ENCODE results near the gene DAP.

Gene DAP

GRCh38 chr5:10778179-10778910 lies 17.3 kb upstream of the DAP start:
- DNase-seq (no peak), ATAC-seq (replicated peaks) (no peak)
- peaks cover 13 to 61% of the 10 kb centered on the region in 2 donors for H3K27me3 Mint-ChIP-seq
- no peak overlapping the region for H3K27ac Mint-ChIP-seq
- H3K4me3 Mint-ChIP-seq: no peak overlapping the region
- H3K36me3 Mint-ChIP-seq (ENCODE audit: insufficient read depth): no peaks in the 10 kb centered on the region
- H3K9me3 Mint-ChIP-seq: no peaks in the 10 kb centered on the region
- H3K4me1 Mint-ChIP-seq (ENCODE audit: low read depth in 2 of 2): no peaks in the 10 kb centered on the region

GRCh38 chr5:10775646-10776045 lies 14.6 kb upstream of the DAP start:
- H3K27ac Mint-ChIP-seq: no peak overlapping the region
- H3K4me3 Mint-ChIP-seq: no peak overlapping the region
- peaks cover 27 to 55% of the 10 kb centered on the region in 2 donors for H3K27me3 Mint-ChIP-seq
- H3K4me1 Mint-ChIP-seq (ENCODE audit: low read depth in 2 of 2): no peaks in the 10 kb centered on the region
- no peaks in the 10 kb centered on the region for H3K9me3 Mint-ChIP-seq
- no peak for DNase-seq
- ATAC-seq (replicated peaks): no peak
- no peaks in the 10 kb centered on the region for H3K36me3 Mint-ChIP-seq (ENCODE audit: insufficient read depth)

- Mint-ChIP-seq H3K36me3 (ENCODE audit: insufficient read depth) (no peaks in the 10 kb centered on the region), H3K9me3 (no peaks in the 10 kb centered on the region), H3K27ac (no peak overlapping the region), H3K4me1 (ENCODE audit: low read depth in 2 of 2) (no peaks in the 10 kb centered on the region), H3K4me3 (no peak overlapping the region), H3K27me3 (peaks cover 25 to 47% of the 10 kb centered on the region in 2 donors)
- ATAC-seq (replicated peaks) (no peak), DNase-seq (no peak)
Measured at GRCh38 chr5:10772901-10773585, 12.0 kb upstream of the DAP start.

- no peak overlapping the region for H3K27ac Mint-ChIP-seq
Measured at GRCh38 chr5:10768328-10768899, 7.4 kb upstream of the DAP start.

GRCh38 chr5:10762776-10763500 lies 1.9 kb upstream of the DAP start:
- Mint-ChIP-seq H3K36me3 (ENCODE audit: insufficient read depth) (peaks cover 31% of the 10 kb centered on the region), H3K4me3 (peak overlapping the region; percentile 83 to 91), H3K9me3 (no peaks in the 10 kb centered on the region), H3K4me1 (ENCODE audit: low read depth in 2 of 2) (peaks cover 13 to 20% of the 10 kb centered on the region in 2 donors), H3K27ac (peak overlapping the region; percentile 3 to 82), H3K27me3 (peaks cover 9 to 20% of the 10 kb centered on the region in 2 donors)
- no peak for DNase-seq
- no peak for ATAC-seq (replicated peaks)

More at GRCh38 chr5:10768328-10768899, 7.4 kb upstream of the DAP start:
- H3K27me3 Mint-ChIP-seq: peaks cover 33 to 45% of the 10 kb centered on the region in 2 donors
- no peaks in the 10 kb centered on the region for H3K36me3 Mint-ChIP-seq (ENCODE audit: insufficient read depth)
- DNase-seq (no peak), ATAC-seq (replicated peaks) (no peak)
- H3K4me1 Mint-ChIP-seq (ENCODE audit: low read depth in 2 of 2): no peaks in the 10 kb centered on the region
- H3K4me3 Mint-ChIP-seq: no peak overlapping the region
- no peaks in the 10 kb centered on the region for H3K9me3 Mint-ChIP-seq

GRCh38 chr5:10761933-10762775 lies 1.1 kb upstream of the DAP start:
- DNase-seq: no peak
- Mint-ChIP-seq H3K4me3 (peak overlapping the region; percentile 83 to 91), H3K36me3 (ENCODE audit: insufficient read depth) (peaks cover 35% of the 10 kb centered on the region), H3K9me3 (no peaks in the 10 kb centered on the region), H3K4me1 (ENCODE audit: low read depth in 2 of 2) (peaks cover 17 to 26% of the 10 kb centered on the region in 2 donors), H3K27me3 (peaks cover 9 to 20% of the 10 kb centered on the region in 2 donors), H3K27ac (peak overlapping the region; percentile 82 to 83)
- ATAC-seq (replicated peaks): no peak

- Mint-ChIP-seq H3K4me3 (peak overlapping the region; percentile 83 to 91), H3K27ac (peak overlapping the region; percentile 83 to 85), H3K4me1 (ENCODE audit: low read depth in 2 of 2) (peaks cover 21 to 30% of the 10 kb centered on the region in 2 donors), H3K36me3 (ENCODE audit: insufficient read depth) (peaks cover 35% of the 10 kb centered on the region), H3K9me3 (no peaks in the 10 kb centered on the region), H3K27me3 (peaks cover 6 to 7% of the 10 kb centered on the region in 2 donors)
- no peak for DNase-seq
- ATAC-seq (replicated peaks): no peak
Measured at GRCh38 chr5:10760921-10761184, 181 bp downstream of the DAP start.

- H3K36me3 Mint-ChIP-seq (ENCODE audit: insufficient read depth): peaks cover 35% of the 10 kb centered on the region
- no peaks in the 10 kb centered on the region for H3K9me3 Mint-ChIP-seq
- peaks cover 26 to 34% of the 10 kb centered on the region in 2 donors for H3K4me1 Mint-ChIP-seq (ENCODE audit: low read depth in 2 of 2)
- peak in 1 of 3 experiments; percentile 27 for DNase-seq
- peak overlapping the region; percentile 83 to 91 for H3K4me3 Mint-ChIP-seq
- H3K27me3 Mint-ChIP-seq: peaks cover under 1 to 2% of the 10 kb centered on the region in 2 donors
- peak overlapping the region; percentile 83 to 85 for H3K27ac Mint-ChIP-seq
- ATAC-seq (replicated peaks): peak; percentile 34
Measured at GRCh38 chr5:10760096-10760920, 726 bp downstream of the DAP start.

- peaks cover 35 to 41% of the 10 kb centered on the region in 2 donors for H3K4me1 Mint-ChIP-seq (ENCODE audit: low read depth in 2 of 2)
Measured at GRCh38 chr5:10759111-10759510, 1.9 kb downstream of the DAP start.

GRCh38 chr5:10757922-10758555 lies 3.0 kb downstream of the DAP start:
- Mint-ChIP-seq H3K27me3 (no peaks in the 10 kb centered on the region), H3K27ac (peak overlapping the region in 1 of 2 donors; percentile 9), H3K4me1 (ENCODE audit: low read depth in 2 of 2) (peaks cover 44 to 50% of the 10 kb centered on the region in 2 donors), H3K36me3 (ENCODE audit: insufficient read depth) (peaks cover 40% of the 10 kb centered on the region), H3K4me3 (peak overlapping the region in 1 of 2 donors; percentile 0), H3K9me3 (no peaks in the 10 kb centered on the region)
- no peak for DNase-seq
- no peak for ATAC-seq (replicated peaks)

More at GRCh38 chr5:10759111-10759510, 1.9 kb downstream of the DAP start:
- Mint-ChIP-seq H3K4me3 (peak overlapping the region; percentile 50 to 83), H3K27ac (peak overlapping the region in 1 of 2 donors; percentile 83), H3K36me3 (ENCODE audit: insufficient read depth) (peaks cover 39% of the 10 kb centered on the region), H3K27me3 (no peaks in the 10 kb centered on the region), H3K9me3 (no peaks in the 10 kb centered on the region)
- ATAC-seq (replicated peaks): no peak
- DNase-seq: no peak

- Mint-ChIP-seq H3K9me3 (no peaks in the 10 kb centered on the region), H3K4me1 (ENCODE audit: low read depth in 2 of 2) (peaks cover 43 to 44% of the 10 kb centered on the region in 2 donors), H3K4me3 (peak overlapping the region in 1 of 2 donors; percentile 0), H3K27ac (no peak overlapping the region), H3K27me3 (no peaks in the 10 kb centered on the region), H3K36me3 (ENCODE audit: insufficient read depth) (peaks cover 32% of the 10 kb centered on the region)
- DNase-seq (no peak), ATAC-seq (replicated peaks) (no peak)
Measured at GRCh38 chr5:10757043-10757442, 4.0 kb downstream of the DAP start.

GRCh38 chr5:10756549-10756948 lies 4.5 kb downstream of the DAP start:
- peaks cover 34% of the 10 kb centered on the region for H3K36me3 Mint-ChIP-seq (ENCODE audit: insufficient read depth)
- no peaks in the 10 kb centered on the region for H3K9me3 Mint-ChIP-seq
- no peak overlapping the region for H3K27ac Mint-ChIP-seq
- no peak overlapping the region for H3K4me3 Mint-ChIP-seq
- DNase-seq (no peak), ATAC-seq (replicated peaks) (no peak)
- no peaks in the 10 kb centered on the region for H3K27me3 Mint-ChIP-seq
- peaks cover 41 to 44% of the 10 kb centered on the region in 2 donors for H3K4me1 Mint-ChIP-seq (ENCODE audit: low read depth in 2 of 2)
